ENCODE data around the gene SMAD6.

Gene SMAD6

DNA sequence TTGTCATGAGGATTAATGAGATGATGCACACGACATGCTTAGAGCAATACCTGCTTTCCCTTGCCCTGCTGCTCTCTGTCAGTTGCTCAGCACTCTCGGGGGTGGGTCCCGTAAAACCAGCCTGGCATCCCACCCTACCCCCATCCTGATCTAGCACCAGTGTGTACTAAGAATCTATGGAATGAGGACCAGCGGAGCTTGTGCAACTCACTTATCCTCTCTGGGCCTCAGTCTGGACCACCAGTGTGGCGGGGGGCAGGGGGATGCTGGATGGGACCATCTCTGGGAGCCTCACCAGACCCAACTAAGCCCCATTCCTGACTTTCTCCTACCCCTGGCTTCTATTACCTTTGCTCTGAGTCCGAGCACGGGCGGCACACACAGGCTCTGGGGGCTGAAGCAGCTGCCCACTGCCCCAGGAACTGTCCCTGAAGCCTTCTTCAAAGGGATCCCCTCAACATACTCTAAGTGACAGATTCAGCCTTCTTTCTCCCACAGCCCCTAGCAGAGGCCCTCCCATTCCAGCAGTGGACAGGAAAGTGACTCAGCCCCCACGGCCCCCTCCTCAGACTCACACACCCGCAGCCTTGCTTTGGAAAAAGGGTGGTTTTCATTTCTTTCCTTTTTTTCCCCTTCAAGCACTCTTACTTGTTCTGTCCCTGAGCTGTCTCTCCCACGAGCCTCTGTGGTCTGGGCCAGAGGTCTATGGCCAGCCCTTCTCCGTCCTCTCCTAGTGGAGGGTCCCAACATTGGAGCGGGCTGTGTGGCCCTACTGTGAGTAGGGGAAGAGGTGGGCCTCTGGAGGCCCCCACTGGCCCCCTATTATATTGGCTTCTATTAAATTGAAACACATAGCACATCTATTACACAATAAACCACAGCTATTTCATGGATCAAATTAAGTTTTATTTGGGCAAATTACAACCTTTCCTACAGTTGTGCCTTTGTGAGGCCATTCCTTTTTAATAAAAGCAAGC, 100.3 kb downstream of the SMAD6 start:
- Mint-ChIP-seq H3K9me3 (no peaks in the 10 kb centered on the region), H3K27ac (ENCODE audit: low read depth) (peak overlapping the region; percentile 4), H3K4me3 (no peak overlapping the region), H3K4me1 (no peaks in the 10 kb centered on the region), H3K36me3 (ENCODE audit: insufficient read depth) (no peaks in the 10 kb centered on the region), H3K27me3 (peaks cover 30% of the 10 kb centered on the region)
- DNase-seq (ENCODE audit: low spot score in 2 of 2) (no peak), ATAC-seq (replicated peaks; ENCODE audit: extremely low read depth, poor library complexity, severe bottlenecking) (no peak)

DNA sequence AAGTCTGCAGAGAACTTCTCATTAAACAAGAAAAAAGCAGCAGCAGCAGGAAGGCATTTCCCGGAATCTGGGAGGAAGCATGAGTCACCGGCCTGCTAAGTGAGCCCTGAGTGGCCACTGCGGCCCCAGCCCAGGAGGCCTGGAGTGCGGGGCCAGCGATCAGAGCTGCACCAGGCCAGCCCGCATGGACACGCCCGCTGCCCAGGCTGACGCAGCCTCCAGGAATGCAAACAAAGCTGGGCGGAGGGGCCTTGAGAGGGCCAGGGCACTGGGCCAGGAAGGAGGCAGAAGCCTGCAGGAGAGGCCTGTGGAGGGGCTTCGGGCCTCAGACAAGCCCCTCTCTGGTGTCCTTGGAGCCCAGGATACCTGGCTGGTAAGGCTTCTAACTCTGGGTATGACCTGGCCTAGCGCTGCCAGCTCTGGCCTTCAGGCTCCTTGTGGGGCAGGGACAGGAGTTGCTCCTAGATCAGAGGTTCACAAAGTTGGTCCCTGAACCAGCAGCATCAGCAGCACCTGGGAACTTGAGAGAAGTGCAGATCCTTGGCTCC, 101.2 kb downstream of the SMAD6 start:
- Mint-ChIP-seq H3K9me3 (no peaks in the 10 kb centered on the region), H3K36me3 (ENCODE audit: insufficient read depth) (no peaks in the 10 kb centered on the region)
- no peak for DNase-seq (ENCODE audit: low spot score in 2 of 2)

DNA sequence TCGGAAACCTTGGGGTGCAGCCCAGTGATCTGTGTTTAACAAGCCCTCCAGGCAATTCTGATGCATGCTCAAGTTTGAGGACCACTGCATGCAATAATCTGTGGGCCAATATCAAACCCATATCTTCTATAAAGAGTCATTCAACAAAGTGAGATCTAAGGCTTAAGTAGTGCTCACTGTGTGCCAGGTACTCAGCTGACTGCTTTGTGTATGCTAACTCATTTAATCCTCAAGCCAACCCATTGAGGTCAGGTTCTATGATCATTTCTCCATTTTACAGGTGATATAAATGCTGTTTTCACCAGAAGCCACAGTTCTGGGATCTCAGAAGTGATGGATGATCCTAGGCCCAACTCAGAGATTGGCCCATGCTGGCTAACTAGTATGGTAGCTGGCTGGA, 101.7 kb downstream of the SMAD6 start:
- Mint-ChIP-seq H3K4me3 (no peak overlapping the region), H3K9me3 (no peaks in the 10 kb centered on the region), H3K27me3 (peaks cover 15% of the 10 kb centered on the region), H3K27ac (ENCODE audit: low read depth) (no peak overlapping the region), H3K36me3 (ENCODE audit: insufficient read depth) (no peaks in the 10 kb centered on the region), H3K4me1 (no peaks in the 10 kb centered on the region)
- no peak for DNase-seq (ENCODE audit: low spot score in 2 of 2)
- ATAC-seq (replicated peaks; ENCODE audit: extremely low read depth, poor library complexity, severe bottlenecking), result no peak

More for the DNA sequence above, 101.2 kb downstream of the SMAD6 start:
- no peak for ATAC-seq (replicated peaks; ENCODE audit: extremely low read depth, poor library complexity, severe bottlenecking)
- H3K4me3 Mint-ChIP-seq, result no peak overlapping the region
- H3K27ac Mint-ChIP-seq (ENCODE audit: low read depth), result no peak overlapping the region
- H3K27me3 Mint-ChIP-seq, result peaks cover 20% of the 10 kb centered on the region
- H3K4me1 Mint-ChIP-seq, result no peaks in the 10 kb centered on the region

DNA sequence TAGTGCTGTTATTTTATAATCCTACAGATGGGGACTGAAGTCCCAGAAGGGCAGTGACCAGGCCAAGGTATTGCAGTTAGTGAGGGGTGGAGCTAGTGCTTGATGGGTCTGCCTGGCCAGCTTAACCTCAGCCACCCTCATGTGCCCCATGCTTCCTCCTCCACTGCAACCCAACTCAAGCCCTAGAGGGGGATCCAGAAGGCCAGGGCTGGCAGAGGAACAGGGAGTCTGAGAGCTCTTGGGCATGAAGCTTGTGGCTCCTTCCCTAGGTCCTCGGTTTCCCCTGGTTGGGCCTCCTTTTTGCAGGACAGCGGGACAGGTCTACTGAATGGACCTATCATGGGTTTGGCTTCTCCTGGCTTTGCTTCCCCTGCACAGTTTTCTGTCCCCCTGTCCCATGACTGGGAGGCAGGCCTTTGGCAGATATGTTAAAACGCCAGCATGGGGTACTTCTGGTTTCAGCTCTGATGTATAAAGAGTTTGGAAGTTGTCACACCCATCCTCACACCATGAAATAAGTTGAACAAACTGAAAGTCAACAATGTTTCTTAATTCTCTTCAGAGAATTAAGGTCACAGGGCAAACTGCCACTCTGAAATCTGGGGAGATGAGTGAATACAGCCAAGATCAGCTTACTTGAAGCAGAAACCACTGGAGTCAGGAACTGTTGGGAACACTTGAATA, 103.3 kb downstream of the SMAD6 start:
- no peak overlapping the region for H3K27ac Mint-ChIP-seq (ENCODE audit: low read depth)
- no peak overlapping the region for H3K4me3 Mint-ChIP-seq
- H3K27me3 Mint-ChIP-seq, result peaks cover 10% of the 10 kb centered on the region
- H3K36me3 Mint-ChIP-seq (ENCODE audit: insufficient read depth), result no peaks in the 10 kb centered on the region
- H3K4me1 Mint-ChIP-seq, result no peaks in the 10 kb centered on the region
- no peak for ATAC-seq (replicated peaks; ENCODE audit: extremely low read depth, poor library complexity, severe bottlenecking)
- H3K9me3 Mint-ChIP-seq, result no peaks in the 10 kb centered on the region
- no peak for DNase-seq (ENCODE audit: low spot score in 2 of 2)

DNA sequence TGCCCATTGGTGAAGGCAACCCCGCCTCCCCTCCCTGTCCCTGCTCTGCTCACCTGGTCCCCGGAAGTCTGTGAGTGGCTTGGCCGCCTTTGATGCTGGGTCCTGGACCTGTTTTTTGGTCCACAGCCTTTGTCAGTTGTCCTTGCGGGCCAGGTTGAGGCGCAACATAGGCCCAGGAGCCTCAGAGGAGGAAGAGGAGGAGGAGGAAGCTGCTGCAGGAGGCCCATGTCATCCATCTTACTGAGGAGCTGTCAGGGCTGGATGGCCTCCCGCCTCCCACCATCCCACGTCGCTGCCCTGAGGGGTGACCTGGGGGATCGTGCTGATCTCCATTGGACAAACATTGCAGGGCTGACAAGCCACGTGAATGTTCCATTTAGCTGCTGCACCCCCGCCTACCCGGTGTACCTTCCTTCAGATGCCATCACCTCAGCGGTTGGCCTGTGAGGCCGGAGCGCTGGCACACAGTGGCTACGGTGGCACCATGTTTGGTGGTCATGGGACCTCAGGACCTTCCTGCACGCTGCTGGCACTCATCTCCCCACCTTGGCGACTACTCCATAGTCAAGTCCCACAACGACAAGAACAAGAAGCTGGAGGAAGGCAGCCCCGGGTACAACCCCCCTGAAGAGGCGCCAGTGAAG, 106.3 kb downstream of the SMAD6 start:
- Mint-ChIP-seq H3K9me3 (no peaks in the 10 kb centered on the region), H3K27ac (ENCODE audit: low read depth) (no peak overlapping the region), H3K27me3 (peaks cover 13% of the 10 kb centered on the region), H3K4me1 (no peaks in the 10 kb centered on the region), H3K36me3 (ENCODE audit: insufficient read depth) (no peaks in the 10 kb centered on the region), H3K4me3 (no peak overlapping the region)
- DNase-seq (ENCODE audit: low spot score in 2 of 2), result no peak
- ATAC-seq (replicated peaks; ENCODE audit: extremely low read depth, poor library complexity, severe bottlenecking), result no peak

DNA sequence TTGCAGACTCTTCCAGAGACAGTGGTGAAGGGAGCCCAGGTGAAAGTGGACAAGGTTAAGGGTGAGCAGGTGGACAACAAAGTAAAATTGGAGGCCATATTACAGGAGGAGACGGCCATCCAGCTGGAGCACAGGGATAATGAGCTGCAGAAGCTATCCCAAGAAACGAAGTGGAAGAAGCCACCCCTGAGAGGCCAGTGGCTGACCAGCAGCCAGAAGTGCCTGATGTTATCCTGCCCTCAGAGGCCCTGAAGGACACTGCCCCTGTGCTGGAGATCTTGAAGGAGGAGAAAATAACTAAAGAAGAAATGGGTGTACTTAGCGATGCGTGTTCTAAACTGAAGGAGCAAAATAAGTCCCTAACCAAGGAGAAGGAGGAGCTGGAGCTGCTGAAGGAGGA, 107.6 kb downstream of the SMAD6 start:
- no peak overlapping the region for H3K4me3 Mint-ChIP-seq
- DNase-seq (ENCODE audit: low spot score in 2 of 2) (no peak), ATAC-seq (replicated peaks; ENCODE audit: extremely low read depth, poor library complexity, severe bottlenecking) (no peak)
- no peaks in the 10 kb centered on the region for H3K9me3 Mint-ChIP-seq
- no peaks in the 10 kb centered on the region for H3K36me3 Mint-ChIP-seq (ENCODE audit: insufficient read depth)
- peaks cover 26% of the 10 kb centered on the region for H3K27me3 Mint-ChIP-seq
- no peaks in the 10 kb centered on the region for H3K4me1 Mint-ChIP-seq
- no peak overlapping the region for H3K27ac Mint-ChIP-seq (ENCODE audit: low read depth)

DNA sequence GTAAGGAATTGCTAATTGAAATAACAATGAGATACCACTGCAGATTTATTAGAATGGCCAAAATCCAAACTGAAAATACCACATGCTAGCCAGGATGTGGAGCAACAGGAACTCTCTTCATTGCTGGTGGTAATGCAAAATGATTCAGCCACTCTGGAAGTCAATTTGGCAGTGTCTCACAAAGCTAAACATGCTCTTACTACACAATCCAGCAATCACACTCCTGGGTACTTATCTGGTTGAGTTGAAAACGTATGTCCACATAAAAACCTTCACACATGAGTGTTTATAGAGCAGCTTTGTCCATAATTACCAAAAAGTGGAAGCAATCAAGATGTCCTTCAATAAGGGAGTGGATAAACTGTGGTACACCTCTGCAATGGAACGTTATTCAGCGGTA, 113.3 kb downstream of the SMAD6 start:
- peaks cover 26% of the 10 kb centered on the region for H3K27me3 Mint-ChIP-seq
- no peaks in the 10 kb centered on the region for H3K36me3 Mint-ChIP-seq (ENCODE audit: insufficient read depth)
- no peak overlapping the region for H3K27ac Mint-ChIP-seq (ENCODE audit: low read depth)
- ATAC-seq (replicated peaks; ENCODE audit: extremely low read depth, poor library complexity, severe bottlenecking) (no peak), DNase-seq (ENCODE audit: low spot score in 2 of 2) (no peak)
- H3K9me3 Mint-ChIP-seq, result no peaks in the 10 kb centered on the region
- no peak overlapping the region for H3K4me3 Mint-ChIP-seq
- no peaks in the 10 kb centered on the region for H3K4me1 Mint-ChIP-seq

DNA sequence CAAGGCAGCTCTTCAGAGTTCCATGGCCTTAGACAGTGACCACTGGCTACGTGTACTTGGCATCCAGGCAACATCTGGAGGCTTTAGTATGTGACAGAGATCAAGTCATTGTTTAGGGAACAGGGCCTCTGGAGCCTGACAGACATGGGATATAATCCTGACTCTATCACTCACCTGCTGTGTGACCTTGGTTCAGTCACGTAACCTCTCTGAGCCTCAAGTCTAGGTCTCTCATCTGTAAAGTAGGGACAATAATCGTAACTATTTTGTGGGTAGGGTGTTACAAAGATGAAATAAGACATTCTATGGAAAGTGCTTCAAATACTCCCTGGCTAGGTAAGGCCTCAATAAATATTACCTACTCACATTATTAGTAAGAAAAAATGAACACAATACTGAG, 114.2 kb downstream of the SMAD6 start:
- no peak overlapping the region for H3K27ac Mint-ChIP-seq (ENCODE audit: low read depth)
- no peak for ATAC-seq (replicated peaks; ENCODE audit: extremely low read depth, poor library complexity, severe bottlenecking)
- no peak overlapping the region for H3K4me3 Mint-ChIP-seq
- no peaks in the 10 kb centered on the region for H3K9me3 Mint-ChIP-seq
- H3K27me3 Mint-ChIP-seq, result peaks cover 26% of the 10 kb centered on the region
- H3K4me1 Mint-ChIP-seq, result no peaks in the 10 kb centered on the region
- DNase-seq (ENCODE audit: low spot score in 2 of 2), result no peak
- no peaks in the 10 kb centered on the region for H3K36me3 Mint-ChIP-seq (ENCODE audit: insufficient read depth)

DNA sequence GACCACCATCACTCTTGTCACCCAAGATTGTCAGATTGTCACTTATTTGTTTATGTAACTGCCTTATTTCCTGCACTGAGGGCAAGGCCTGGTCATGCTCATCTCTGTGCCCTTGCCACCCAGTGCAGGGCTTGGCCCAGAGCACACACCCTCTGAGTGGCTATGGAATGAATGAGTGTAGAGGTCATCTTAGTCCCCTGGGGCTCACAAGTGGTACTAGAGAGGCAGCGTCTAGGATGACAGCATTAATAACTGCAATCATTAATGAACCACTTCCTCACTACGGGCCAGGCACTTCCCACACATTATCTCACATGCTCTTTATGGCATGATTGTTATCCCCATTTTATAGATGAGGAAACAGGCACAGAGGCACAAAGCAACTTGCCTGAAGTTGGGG, 117.0 kb downstream of the SMAD6 start:
- no peak overlapping the region for H3K4me3 Mint-ChIP-seq
- no peaks in the 10 kb centered on the region for H3K9me3 Mint-ChIP-seq
- peaks cover 6% of the 10 kb centered on the region for H3K27me3 Mint-ChIP-seq
- H3K36me3 Mint-ChIP-seq (ENCODE audit: insufficient read depth), result no peaks in the 10 kb centered on the region
- no peaks in the 10 kb centered on the region for H3K4me1 Mint-ChIP-seq
- no peak for ATAC-seq (replicated peaks; ENCODE audit: extremely low read depth, poor library complexity, severe bottlenecking)
- H3K27ac Mint-ChIP-seq (ENCODE audit: low read depth), result no peak overlapping the region
- DNase-seq (ENCODE audit: low spot score in 2 of 2), result no peak

DNA sequence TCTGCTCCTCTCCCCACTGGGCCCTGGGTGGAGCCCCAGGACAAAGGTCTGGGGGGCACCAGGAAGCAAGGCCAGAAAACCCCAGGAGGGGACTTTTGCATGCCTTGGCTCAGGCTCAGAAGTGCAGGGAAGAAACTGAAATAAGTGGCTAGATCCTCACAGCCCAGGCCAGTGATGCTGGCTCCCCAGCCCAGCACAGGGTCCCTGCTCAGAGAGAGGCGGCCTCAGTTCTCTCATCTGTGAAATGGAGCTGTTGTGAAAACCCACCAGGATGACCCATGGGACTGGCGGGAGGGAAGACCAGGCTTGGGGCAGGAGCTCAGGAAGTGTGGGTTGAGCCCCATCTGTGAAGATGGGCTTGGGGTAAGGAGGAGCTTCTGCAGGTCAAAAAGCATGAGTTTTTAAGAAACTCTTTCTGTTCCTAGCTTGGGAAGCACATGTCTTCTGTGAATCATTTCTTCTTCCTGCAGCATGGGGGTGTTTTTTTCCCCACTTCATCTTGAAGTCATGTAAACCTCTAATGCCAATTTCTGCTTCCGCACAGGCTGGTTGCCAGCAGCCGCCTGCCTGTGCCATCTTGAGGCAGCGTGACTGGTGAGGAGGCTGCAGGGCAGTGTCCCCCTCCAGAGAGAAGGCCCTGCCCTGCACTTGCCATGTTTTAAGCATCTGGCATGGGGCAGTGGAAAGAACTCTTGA, 118.6 kb downstream of the SMAD6 start:
- Mint-ChIP-seq H3K9me3 (no peaks in the 10 kb centered on the region), H3K4me1 (no peaks in the 10 kb centered on the region), H3K27me3 (no peaks in the 10 kb centered on the region), H3K4me3 (no peak overlapping the region), H3K36me3 (ENCODE audit: insufficient read depth) (no peaks in the 10 kb centered on the region), H3K27ac (ENCODE audit: low read depth) (no peak overlapping the region)
- DNase-seq (ENCODE audit: low spot score in 2 of 2) (no peak), ATAC-seq (replicated peaks; ENCODE audit: extremely low read depth, poor library complexity, severe bottlenecking) (no peak)

DNA sequence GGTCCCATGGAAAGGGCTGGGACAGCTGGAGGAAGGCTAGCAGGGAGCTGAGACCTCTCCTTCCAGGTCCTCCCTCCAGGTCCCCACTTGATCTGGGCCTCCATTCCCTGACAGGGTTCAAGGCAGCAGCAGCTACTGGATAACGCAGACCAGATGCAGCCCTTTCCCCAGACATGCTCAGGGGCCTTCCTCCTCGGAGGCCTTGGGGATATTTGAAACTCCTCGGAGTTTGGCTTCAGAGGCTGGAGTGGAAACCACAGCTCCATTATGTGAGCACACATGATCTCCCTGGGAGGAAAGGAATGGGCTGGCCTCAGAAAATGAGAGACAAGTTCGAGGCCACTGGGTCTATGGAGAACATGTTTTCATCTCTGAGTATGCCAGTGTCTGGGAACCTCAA, 119.3 kb downstream of the SMAD6 start:
- Mint-ChIP-seq H3K27me3 (no peaks in the 10 kb centered on the region), H3K9me3 (no peaks in the 10 kb centered on the region), H3K4me3 (no peak overlapping the region), H3K36me3 (ENCODE audit: insufficient read depth) (no peaks in the 10 kb centered on the region), H3K4me1 (no peaks in the 10 kb centered on the region), H3K27ac (ENCODE audit: low read depth) (no peak overlapping the region)
- DNase-seq (ENCODE audit: low spot score in 2 of 2) (no peak), ATAC-seq (replicated peaks; ENCODE audit: extremely low read depth, poor library complexity, severe bottlenecking) (no peak)

DNA sequence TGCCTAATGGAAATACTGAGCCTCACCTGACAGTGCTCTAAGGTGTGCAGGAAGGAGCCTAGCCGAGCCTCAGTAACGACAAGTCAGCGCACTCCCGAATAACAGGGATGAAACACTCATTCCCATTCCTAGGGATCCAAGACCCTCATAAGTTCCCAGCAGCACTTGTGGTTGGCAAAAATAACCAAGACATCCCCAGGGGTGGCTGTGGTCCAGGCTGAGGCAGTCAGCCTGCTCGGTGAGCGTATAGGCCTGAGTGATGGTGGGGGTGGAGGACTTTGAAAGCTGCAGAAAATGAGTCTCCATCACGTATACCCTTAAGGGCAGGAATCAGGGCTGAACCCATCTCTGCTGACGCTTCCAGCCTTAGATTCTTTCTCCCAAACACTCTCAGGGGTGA, 120.1 kb downstream of the SMAD6 start:
- ATAC-seq (replicated peaks; ENCODE audit: extremely low read depth, poor library complexity, severe bottlenecking) (no peak), DNase-seq (ENCODE audit: low spot score in 2 of 2) (no peak)
- Mint-ChIP-seq H3K4me3 (no peak overlapping the region), H3K36me3 (ENCODE audit: insufficient read depth) (no peaks in the 10 kb centered on the region), H3K27me3 (no peaks in the 10 kb centered on the region), H3K9me3 (no peaks in the 10 kb centered on the region), H3K27ac (ENCODE audit: low read depth) (no peak overlapping the region), H3K4me1 (no peaks in the 10 kb centered on the region)
